ENCODE data around the gene PKP4. TPM values are rescaled to one million over a fixed set of nuclear protein-coding genes. Genes with fewer than 3 reads are reported as not detected.

The PKP4 gene
- total RNA-seq, 2 experiments from 2014 or later, result 68.7 to 73.2 TPM

GRCh38 chr2:158443606-158444005, 13.1 kb upstream of the PKP4 start:
- CTCF ChIA-PET (ENCODE audit: unreplicated experiment), result no interaction called here
- Histone ChIP-seq H3K36me3 (ENCODE audit: insufficient read depth, low read length) (no peaks in the 10 kb centered on the region), H3K4me2 (ENCODE audit: low read length) (no peak overlapping the region), H2AFZ (ENCODE audit: low read length) (no peak overlapping the region), H3K27ac (ENCODE audit: low read depth, low read length, poor library complexity, severe bottlenecking) (no peak overlapping the region), H3K9me3 (ENCODE audit: low read length) (no peaks in the 10 kb centered on the region), H3K4me1 (ENCODE audit: insufficient read depth, low read length, poor library complexity, severe bottlenecking) (no peaks in the 10 kb centered on the region), H4K20me1 (ENCODE audit: insufficient read depth, low read length) (no peaks in the 10 kb centered on the region), H3K79me2 (ENCODE audit: insufficient read depth, low read depth, low read length) (no peaks in the 10 kb centered on the region), H3K4me3 (ENCODE audit: low read depth, low read length, poor library complexity, severe bottlenecking) (no peak overlapping the region), H3K9me2 (ENCODE audit: insufficient read depth, low read length) (no peaks in the 10 kb centered on the region)
- POLR2A ChIA-PET, result interaction anchor here (0.6 to 0.9 kb wide), 2 partner anchors 40 to 473 kb away, joined by 3 read pairs; no protein-coding TSS in a partner anchor
- no peak for DNase-seq (ENCODE audit: low spot score)
- TF ChIP-seq EZH2phosphoT487 (IDR thresholded peaks at IDR 0.05; ENCODE audit: borderline replicate concordance, low read depth, low read length) (no peak), CTCF (conservative IDR thresholded peaks at IDR 0.05; ENCODE audit: low read length) (no peak)
- intact Hi-C loops (cut with micrococcal nuclease; ENCODE audit: unreplicated experiment), result no loop called here
- BruUV-seq (replicated peaks), result no TSS peak

- Histone ChIP-seq H3K36me3 (ENCODE audit: insufficient read depth, low read length) (no peaks in the 10 kb centered on the region), H3K79me2 (ENCODE audit: insufficient read depth, low read depth, low read length) (peaks cover 37% of the 10 kb centered on the region), H3K9me2 (ENCODE audit: insufficient read depth, low read length) (no peaks in the 10 kb centered on the region), H4K20me1 (ENCODE audit: insufficient read depth, low read length) (peaks cover 26% of the 10 kb centered on the region), H3K27ac (ENCODE audit: low read depth, low read length, poor library complexity, severe bottlenecking) (peak overlapping the region; percentile 30), H3K4me1 (ENCODE audit: insufficient read depth, low read length, poor library complexity, severe bottlenecking) (peaks cover 26% of the 10 kb centered on the region), H3K4me2 (ENCODE audit: low read length) (peak overlapping the region; percentile 99), H3K9me3 (ENCODE audit: low read length) (no peaks in the 10 kb centered on the region), H3K4me3 (ENCODE audit: low read depth, low read length, poor library complexity, severe bottlenecking) (peak overlapping the region; percentile 80), H2AFZ (ENCODE audit: low read length) (peak overlapping the region; percentile 84)
- DNase-seq (ENCODE audit: low spot score), result peak; percentile 62
- BruUV-seq (replicated peaks), result no TSS peak
- ChIA-PET POLR2A (interaction anchor here (0.6 to 1.3 kb wide), 7 partner anchors 20 to 651 kb away, joined by 3 read pairs; no protein-coding TSS in a partner anchor), CTCF (ENCODE audit: unreplicated experiment) (interaction anchor here (1.3 kb wide), 1 partner anchor 9 kb away, joined by 3 read pairs; no protein-coding TSS in a partner anchor)
- intact Hi-C loops (cut with micrococcal nuclease; ENCODE audit: unreplicated experiment), result loop anchor here (5.0 to 10.0 kb wide), 3 partner anchors 295 to 1015 kb away; partner anchors contain the start of genes ACVR1 and CYTIP
- TF ChIP-seq CTCF (conservative IDR thresholded peaks at IDR 0.05; ENCODE audit: low read length), result no peak
- TF ChIP-seq EZH2phosphoT487 (IDR thresholded peaks at IDR 0.05; ENCODE audit: borderline replicate concordance, low read depth, low read length), result no peak
Measured at GRCh38 chr2:158457092-158457825, 507 bp downstream of the PKP4 start.

All from OCI-LY7 (cell line).